ENCODE data around the gene MFRP. TPM values are rescaled to one million over a fixed set of nuclear protein-coding genes. Genes with fewer than 3 reads are reported as not detected.
A peak's percentile ranks its signal among the peaks of the same experiment; 100 is the strongest.

MFRP gene
- total and polyA plus RNA-seq, 9 of the 15 experiments (the other 6 are each of a cell fraction or from before 2014, with no cell fraction given) = not detected

- TF ChIP-seq FOXO4 (CRISPR knock-in tag; IDR thresholded peaks at IDR 0.05) (no peak), KLF1 (tag; IDR thresholded peaks at IDR 0.05) (no peak), HDAC1 (IDR thresholded peaks at IDR 0.05) (peak; percentile 54 to 55; a peak in 2 of 4 replicates), PURB (CRISPR knock-in tag; IDR thresholded peaks at IDR 0.05; ENCODE audit: low read depth) (no peak), JUN (IDR thresholded peaks at IDR 0.05; ENCODE audit: borderline replicate concordance, low read depth, low read length) (no peak), JUN (CRISPR knock-in tag; IDR thresholded peaks at IDR 0.05; ENCODE audit: borderline replicate concordance) (no peak), ZNF589 (CRISPR knock-in tag; IDR thresholded peaks at IDR 0.05; ENCODE audit: low read depth) (no peak), ZNF696 (CRISPR knock-in tag; conservative IDR thresholded peaks at IDR 0.05) (no peak), HSF4 (CRISPR knock-in tag; IDR thresholded peaks at IDR 0.05; ENCODE audit: borderline replicate concordance) (no peak), HBP1 (CRISPR knock-in tag; IDR thresholded peaks at IDR 0.05) (no peak), NELFE (IDR thresholded peaks at IDR 0.05; ENCODE audit: insufficient read depth, insufficient read length) (no peak), TAF15 (IDR thresholded peaks at IDR 0.05; ENCODE audit: low read depth, low read length) (no peak), ZNF407 (IDR thresholded peaks at IDR 0.05; ENCODE audit: low read depth) (no peak), ZNF133 (CRISPR knock-in tag; IDR thresholded peaks at IDR 0.05) (no peak), ZNF583 (CRISPR knock-in tag; IDR thresholded peaks at IDR 0.05) (no peak), HDAC2 (IDR thresholded peaks at IDR 0.05) (peak; percentile 86), ARID1B (IDR thresholded peaks at IDR 0.05) (no peak), ZBTB7A (IDR thresholded peaks at IDR 0.05; ENCODE audit: borderline replicate concordance, control insufficient read depth, low read depth, low read length) (no peak)
Measured at GRCh38 chr11:119323532-119324033, 22.9 kb downstream of the MFRP start (continued).

Data from K562 (cell line).